HG03439 (cell line): Measurements from ENCODE around the gene KCTD11.

Source experiments
- ATAC-seq: cut with Tn5 transposase; IDR thresholded peaks from one replicate; pipeline ENCODE4 v1.9.1; 2021; ENCODE audit warnings: mild to moderate bottlenecking, moderate library complexity; ENCODE audit not compliant: unreplicated experiment

Gene KCTD11

DNA sequence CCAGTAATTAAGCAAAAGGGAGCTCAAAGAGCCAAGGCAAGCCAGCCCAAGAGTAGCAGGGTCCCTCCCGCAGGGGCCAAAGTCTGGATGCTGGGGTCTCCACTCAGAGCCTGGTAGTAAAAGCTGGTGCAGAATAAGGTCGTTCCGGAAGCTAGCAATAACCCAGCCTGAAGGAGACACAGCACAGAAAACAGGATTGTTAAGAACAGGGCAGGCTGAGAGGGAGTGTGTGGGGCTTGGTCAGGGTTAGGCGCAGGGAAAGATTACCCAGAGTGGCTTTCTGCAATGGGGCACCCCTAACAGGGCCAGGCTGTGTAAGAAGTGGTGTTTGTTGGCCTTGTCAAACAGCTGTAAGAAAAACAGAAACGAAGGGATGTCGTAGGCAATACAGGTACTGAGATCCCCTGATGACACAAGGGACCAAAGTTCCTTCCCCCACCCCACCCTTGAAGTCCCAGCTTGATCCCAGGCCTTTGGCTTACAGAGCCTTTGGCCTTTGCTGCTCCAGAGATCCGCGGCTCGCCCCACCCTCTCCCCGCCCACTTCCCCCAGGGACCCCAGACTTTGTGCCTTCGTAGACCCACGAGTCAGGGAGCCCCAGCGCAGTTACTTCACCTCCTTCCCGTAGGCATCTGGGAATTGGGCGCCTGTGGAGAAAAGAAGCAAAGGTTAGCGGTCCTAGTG is 51.2 kb downstream of the KCTD11 start:
- no peak for ATAC-seq

DNA sequence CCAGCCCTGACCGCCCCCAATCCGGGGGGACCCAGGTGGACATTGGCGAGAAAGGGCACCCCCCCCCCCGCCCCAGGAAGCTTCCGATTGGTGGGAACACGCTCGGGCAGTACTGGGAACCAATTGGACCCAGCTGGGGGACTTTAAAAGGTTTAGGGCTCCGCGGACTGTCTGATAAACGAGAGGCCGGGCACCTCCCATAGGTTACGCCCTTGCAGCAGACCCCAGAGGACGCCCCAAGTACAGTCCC is 51.7 kb downstream of the KCTD11 start:
- peak; percentile 11 for ATAC-seq

DNA sequence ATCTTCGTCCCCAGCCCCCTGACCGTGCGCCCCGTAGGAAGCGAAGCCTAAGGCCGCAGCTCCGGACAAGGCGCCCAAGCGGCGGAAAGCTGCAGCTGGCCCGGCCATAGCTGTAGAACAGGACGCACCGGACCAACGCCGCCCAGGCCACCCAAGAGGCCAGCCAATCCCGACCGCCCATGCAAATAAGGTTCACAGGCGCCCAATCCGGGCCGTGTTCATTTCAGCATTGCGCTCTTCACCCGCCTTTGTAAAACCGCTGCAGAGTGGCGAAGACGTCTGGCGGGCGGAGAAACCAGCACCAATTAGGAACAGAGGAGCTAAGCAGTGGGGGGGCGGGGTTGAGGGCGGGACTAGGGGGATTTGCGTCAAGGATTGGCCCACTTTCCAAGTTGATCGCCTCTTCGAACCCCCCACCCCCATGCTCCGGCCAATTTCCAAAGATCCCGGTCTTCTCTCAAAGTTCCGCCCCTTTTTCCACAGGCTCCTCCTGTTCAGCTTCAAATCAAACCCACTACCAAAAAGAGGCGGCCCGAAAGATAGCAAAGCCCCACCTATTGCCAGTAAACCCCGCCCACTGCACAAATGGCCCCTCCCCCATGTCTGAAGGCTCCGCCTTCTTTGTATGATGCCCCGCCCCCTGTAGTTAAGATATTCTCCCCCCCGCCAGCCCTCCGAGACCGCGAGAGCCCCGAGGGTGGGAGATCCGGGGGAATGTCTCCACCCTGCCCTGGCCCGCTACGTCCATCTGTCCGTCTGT is 52.2 kb downstream of the KCTD11 start, which contains the start of gene TMEM256:
TMEM256 (minus strand) TSS at position 121 of the 760 bp plus-strand sequence; CDS start at position 108, 13 bp downstream.
- peak; percentile 90 for ATAC-seq
